Astrocyte of the spinal cord (primary cell): ENCODE results near the gene IFI30.

Experiments
- DNase-seq: peaks from one replicate; pipeline ENCODE4 v3.0.0; 2011; ENCODE audit warnings: low read depth, low spot score
- H3K4me3 ChIP-seq: 2 replicates; pipeline ENCODE4 v1.5.1; 2011; ENCODE audit warnings: low read depth, mild to moderate bottlenecking, low read length, moderate library complexity
- in situ Hi-C: cut with HindIII; loops from 2 replicates; pipeline ENCODE4 v1.10.0; 2017; ENCODE audit warnings: low sequenced_read_pairs
- TF ChIP-seq, protein P1 (sequence below): IDR thresholded peaks from 2 replicates; pipeline ENCODE4 v1.5.1; 2012; ENCODE audit warnings: low read depth, mild to moderate bottlenecking, low read length, inconsistent platforms

The IFI30 gene

DNA sequence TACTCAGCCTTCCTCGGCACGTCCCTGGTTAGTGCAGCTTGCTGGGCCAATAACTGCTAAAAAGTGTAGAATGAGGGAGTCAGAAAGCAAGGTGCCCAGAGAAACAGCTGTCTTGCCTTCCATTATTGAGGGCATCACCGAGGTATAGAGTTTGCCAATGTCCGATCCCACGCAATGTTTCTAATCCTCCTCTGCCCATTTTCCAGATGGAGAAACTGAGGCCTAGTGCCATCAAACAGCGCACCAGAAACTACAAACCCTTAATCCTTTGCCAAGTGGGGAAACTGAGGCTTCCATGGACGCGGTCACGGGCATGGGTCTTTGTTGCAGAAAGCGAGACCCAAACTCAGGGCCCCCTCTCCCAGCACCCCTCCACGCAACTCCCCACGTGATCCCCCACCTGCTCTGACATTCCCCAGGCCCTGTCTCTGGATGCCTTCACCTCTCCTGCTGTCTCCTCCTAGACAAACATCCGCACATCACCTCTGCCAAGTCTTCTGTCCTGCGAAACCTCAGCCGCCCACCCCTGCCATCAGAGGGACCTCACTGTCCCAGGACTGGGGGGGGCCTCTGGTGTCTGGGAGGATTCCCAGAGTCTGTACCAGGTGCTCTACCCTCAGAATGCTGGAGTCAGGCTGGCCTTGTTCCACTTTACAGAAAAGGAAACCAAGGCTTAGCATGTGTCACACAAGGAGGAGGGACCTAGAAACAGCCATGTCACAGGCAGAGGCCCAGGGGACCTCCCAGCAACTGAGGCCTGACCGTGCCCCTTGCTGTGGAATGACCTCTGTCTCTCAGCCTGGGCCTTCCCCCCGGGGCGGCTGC lies 53.6 kb downstream of the IFI30 start:
- in situ Hi-C loops, result no loop called here
- TF ChIP-seq, protein P1, sequence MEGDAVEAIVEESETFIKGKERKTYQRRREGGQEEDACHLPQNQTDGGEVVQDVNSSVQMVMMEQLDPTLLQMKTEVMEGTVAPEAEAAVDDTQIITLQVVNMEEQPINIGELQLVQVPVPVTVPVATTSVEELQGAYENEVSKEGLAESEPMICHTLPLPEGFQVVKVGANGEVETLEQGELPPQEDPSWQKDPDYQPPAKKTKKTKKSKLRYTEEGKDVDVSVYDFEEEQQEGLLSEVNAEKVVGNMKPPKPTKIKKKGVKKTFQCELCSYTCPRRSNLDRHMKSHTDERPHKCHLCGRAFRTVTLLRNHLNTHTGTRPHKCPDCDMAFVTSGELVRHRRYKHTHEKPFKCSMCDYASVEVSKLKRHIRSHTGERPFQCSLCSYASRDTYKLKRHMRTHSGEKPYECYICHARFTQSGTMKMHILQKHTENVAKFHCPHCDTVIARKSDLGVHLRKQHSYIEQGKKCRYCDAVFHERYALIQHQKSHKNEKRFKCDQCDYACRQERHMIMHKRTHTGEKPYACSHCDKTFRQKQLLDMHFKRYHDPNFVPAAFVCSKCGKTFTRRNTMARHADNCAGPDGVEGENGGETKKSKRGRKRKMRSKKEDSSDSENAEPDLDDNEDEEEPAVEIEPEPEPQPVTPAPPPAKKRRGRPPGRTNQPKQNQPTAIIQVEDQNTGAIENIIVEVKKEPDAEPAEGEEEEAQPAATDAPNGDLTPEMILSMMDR, result no peak
- DNase-seq, result no peak
- H3K4me3 ChIP-seq, result no peak overlapping the region
